ENCODE results near the gene MPPED1. TPM values are rescaled to one million over a fixed set of nuclear protein-coding genes. Genes with fewer than 3 reads are reported as not detected.

Gene MPPED1
- total RNA-seq, 1 donor from 2014 or later, result not detected

GRCh38 chr22:43428005-43428485, 16.2 kb downstream of the MPPED1 start:
- intact Hi-C loops (cut with micrococcal nuclease), result no loop called here

- intact Hi-C loops (cut with micrococcal nuclease), result no loop called here
These were observed 16.7 kb downstream of the MPPED1 start for GRCh38 chr22:43428521-43428920.

GRCh38 chr22:43429426-43429825, 17.6 kb downstream of the MPPED1 start:
- intact Hi-C loops (cut with micrococcal nuclease), result no loop called here

GRCh38 chr22:43431808-43432554, 20.2 kb downstream of the MPPED1 start:
- intact Hi-C loops (cut with micrococcal nuclease), result no loop called here

- intact Hi-C loops (cut with micrococcal nuclease), result no loop called here
These were observed 21.1 kb downstream of the MPPED1 start for GRCh38 chr22:43432883-43433415.

GRCh38 chr22:43433451-43434274, 21.8 kb downstream of the MPPED1 start:
- intact Hi-C loops (cut with micrococcal nuclease), result no loop called here

- intact Hi-C loops (cut with micrococcal nuclease), result no loop called here
These were observed 22.6 kb downstream of the MPPED1 start for GRCh38 chr22:43434275-43434927.

GRCh38 chr22:43434928-43435311, 23.1 kb downstream of the MPPED1 start:
- intact Hi-C loops (cut with micrococcal nuclease), result no loop called here

GRCh38 chr22:43435851-43436811, 24.3 kb downstream of the MPPED1 start:
- intact Hi-C loops (cut with micrococcal nuclease), result no loop called here

GRCh38 chr22:43436868-43437267, 25.1 kb downstream of the MPPED1 start:
- intact Hi-C loops (cut with micrococcal nuclease), result no loop called here

- intact Hi-C loops (cut with micrococcal nuclease), result no loop called here
These were observed 26.2 kb downstream of the MPPED1 start for GRCh38 chr22:43437871-43438475.

GRCh38 chr22:43438666-43439347, 27.0 kb downstream of the MPPED1 start:
- intact Hi-C loops (cut with micrococcal nuclease), result no loop called here

GRCh38 chr22:43439368-43440103, 27.7 kb downstream of the MPPED1 start:
- intact Hi-C loops (cut with micrococcal nuclease), result no loop called here

GRCh38 chr22:43440104-43440387, 28.2 kb downstream of the MPPED1 start:
- intact Hi-C loops (cut with micrococcal nuclease), result no loop called here

- intact Hi-C loops (cut with micrococcal nuclease), result no loop called here
These were observed 28.7 kb downstream of the MPPED1 start for GRCh38 chr22:43440556-43440955.

GRCh38 chr22:43441216-43441615, 29.4 kb downstream of the MPPED1 start:
- intact Hi-C loops (cut with micrococcal nuclease), result no loop called here

- intact Hi-C loops (cut with micrococcal nuclease), result no loop called here
These were observed 29.9 kb downstream of the MPPED1 start for GRCh38 chr22:43441751-43442150.

GRCh38 chr22:43442386-43443151, 30.8 kb downstream of the MPPED1 start:
- intact Hi-C loops (cut with micrococcal nuclease), result no loop called here

Data from T-helper 1 cell treated with Interleukin-12 subunit alpha and Interleukin-12 subunit beta and Interleukin-4 antibody, amounts not matched to agents 30 ng/mL and 1 ng/mL, for 36 hours (primary cell).